Stimulated activated CD4-positive, alpha-beta T cell treated with anti-CD3 and anti-CD28 coated beads, Interleukin-1b, Interleukin-23, amount 100 ng/mL, for 4 hours (primary cell): ENCODE data around the gene AKR1C1.
"Not testable (repeated sequence)": the region's sequence is repeated elsewhere in the genome, so short reads cannot be mapped to it uniquely, and the experiment has no call there.

Source experiments
- DNase-seq, 2 donors: peaks; one replicate each; pipeline ENCODE4 v3.0.0-alpha.2; 2020; ENCODE audit warnings: low read depth in 2 of 2

AKR1C1 gene

DNA sequence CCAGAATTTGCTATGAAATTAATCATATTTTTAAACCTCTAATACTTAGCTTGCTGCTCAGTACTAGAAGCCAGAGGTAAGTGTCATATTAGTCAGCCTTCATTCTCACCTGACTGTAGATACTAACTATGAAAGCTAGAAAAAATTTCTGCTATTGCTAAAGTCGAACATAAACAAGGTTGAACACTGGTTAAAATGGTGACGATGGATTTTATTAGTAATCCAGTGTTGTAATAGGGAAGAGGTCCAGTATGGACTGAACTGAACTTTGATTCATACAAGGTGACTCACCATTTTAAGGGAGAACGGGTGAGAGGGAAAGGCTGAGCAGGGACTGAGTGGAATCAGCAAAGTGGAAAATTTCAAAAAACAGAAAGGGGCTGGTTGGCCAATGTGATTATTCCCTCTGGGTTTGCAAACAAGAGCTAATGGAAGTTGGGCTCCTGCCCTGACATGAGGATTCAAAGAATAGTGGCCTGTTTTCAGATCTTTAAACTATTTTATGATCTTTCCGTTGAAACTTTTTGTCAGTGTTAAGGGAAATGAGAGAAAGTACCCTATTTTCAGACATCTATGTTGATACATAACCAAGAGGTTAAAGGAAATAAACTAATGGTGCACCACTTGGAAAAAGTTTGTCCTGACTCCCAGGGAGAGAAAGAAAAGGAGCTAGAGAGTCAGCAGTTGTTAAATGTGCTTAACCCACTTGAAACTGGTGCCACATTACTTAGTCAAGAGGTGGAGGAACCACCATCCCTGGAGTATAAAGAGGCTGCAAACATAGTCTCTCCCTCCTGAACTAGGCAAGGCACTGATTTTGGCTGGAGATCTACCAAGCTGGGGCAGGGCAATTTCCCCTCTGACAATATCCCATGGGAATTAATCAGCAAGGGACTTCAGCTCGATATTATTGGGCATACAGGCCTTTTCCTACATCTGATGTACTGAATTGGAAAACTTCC is 15.3 kb upstream of the AKR1C1 start:
- no peak for DNase-seq

DNA sequence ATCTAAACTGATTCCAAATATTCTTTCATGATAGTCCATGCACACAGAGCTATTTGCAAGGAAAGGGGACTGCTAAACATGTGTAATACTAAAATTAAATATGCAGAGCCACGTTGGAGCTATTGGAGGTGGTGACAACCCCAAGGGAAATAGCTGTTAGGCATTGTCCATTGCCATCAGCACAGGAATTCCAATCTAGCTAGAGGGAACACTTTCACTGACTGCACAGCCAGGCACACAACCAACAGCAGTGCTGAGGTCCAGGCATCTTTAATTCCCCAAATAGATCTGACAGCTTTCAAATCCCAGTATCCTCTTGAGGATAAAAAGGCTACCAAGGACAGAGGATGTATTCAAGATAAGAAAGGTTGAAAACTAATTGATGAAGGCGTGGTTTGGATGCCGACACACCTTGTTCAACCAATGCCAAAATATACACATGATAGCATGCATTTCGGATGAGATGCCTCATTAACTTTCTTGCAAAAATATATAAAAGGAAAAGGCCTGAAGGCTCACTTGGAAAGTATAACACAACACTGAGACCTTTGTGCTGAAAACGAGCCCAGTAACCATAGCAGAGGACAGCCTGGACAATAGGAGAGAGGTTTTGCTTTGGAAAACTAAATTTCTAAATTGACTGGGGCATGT is 11.6 kb upstream of the AKR1C1 start:
- DNase-seq: not testable (repeated sequence)

DNA sequence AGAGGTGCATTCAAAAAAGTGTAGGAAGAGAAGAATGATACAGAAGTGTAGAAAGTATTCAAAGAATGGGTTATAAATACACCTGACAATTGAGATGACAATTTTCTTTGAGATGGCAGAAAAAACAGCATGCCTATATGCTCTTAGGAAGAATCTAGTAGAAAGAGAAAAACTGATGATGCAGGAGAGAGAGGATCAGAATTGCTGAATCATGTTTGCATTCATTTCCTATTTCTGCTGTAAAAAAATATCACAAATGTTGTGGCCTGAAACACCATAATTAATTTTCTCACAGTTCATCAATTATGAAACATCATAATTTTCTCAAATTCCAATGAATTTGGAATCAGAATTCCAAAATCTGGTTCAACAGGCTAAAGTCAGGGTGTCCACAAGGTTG is 9.8 kb upstream of the AKR1C1 start:
- no peak for DNase-seq

DNA sequence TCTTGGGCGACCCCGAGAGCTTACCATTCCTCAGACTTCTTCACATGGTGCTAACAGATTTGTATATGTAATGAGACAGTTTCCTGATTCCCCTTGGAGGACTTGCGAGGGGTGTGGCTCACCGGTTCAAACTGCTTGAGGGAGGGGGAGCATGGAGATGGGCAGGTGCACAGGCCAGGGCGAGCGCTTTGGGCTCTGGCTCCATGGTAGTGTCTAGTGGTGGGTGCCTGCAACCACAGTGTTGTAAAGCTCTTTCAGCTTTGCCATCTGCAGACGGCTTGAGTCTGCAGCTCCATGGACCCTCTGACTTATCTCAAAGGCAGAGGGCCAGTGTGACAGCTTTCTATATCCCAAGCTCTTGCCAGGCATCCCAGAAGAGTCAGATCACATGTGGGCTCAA is 7.1 kb upstream of the AKR1C1 start:
- DNase-seq: not testable (repeated sequence)

DNA sequence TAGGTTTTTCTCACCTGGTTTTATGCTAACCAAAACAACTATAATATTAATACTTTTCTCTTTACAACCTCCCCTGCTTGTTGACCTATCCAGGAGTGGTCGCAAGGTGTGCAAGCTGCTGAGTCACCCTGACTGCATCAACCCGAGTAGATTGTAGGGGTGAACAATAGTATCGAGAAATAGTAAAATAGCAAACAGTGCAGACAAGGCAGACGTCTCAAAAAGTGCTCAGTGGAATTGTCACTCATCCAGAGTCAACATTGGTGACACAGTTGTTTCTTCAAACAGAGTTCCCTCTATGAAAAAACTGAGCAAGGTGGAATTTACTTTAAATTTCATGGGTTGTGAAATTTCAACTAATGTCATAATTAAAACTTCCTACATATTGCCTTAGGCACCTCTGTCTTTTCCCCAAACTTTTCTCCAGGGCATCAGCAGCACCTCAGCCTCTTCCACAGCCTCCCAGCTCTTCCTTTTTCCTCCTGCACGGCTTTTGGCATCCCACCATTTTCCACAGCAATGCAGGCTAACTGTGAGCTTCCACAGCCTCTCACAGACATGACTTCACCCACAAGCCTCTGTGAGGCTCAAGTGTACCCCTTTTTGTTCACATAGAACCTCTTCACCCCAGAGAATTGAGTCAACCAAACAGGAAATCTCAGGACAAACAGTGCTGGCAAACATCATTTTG is 6.1 kb upstream of the AKR1C1 start:
- not testable (repeated sequence) for DNase-seq

DNA sequence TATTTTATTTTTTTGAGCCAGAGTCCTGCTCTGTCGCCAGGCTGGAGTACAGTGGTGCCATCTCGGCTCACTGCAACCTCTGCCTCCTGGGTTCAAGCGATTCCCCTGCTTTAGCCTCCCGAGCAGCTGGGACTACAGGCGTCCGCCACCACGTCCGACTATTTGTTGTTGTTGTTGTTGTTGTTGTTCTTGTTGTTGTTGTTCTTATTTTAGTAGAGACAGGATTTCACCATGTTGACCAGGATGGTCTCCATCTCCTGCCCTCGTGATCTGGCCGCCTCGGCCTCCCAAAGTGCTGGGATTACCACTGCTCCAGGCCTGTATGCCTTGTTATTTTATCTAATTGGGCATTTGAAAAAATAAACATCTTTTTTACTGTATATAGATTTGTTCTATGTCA is 1.7 kb upstream of the AKR1C1 start:
- DNase-seq: not testable (repeated sequence)

DNA sequence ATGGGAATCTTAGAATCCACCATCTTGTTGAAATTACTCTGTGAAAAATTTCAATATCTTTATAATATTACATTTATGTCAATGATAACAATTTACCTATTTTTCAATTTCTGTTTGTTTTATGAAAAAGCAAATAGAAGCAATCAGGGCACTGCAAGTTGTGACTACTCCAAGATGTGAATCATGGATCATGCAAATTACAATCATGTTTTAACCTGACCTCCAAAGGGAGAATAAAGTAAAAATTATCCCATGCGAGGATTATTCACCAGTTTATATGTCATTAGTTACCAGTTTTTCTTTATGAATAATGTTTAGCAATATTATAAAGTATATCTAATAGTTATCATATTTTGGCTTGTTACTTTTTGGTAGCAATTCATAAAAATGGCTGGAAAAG is 907 bp upstream of the AKR1C1 start:
- not testable (repeated sequence) for DNase-seq

DNA sequence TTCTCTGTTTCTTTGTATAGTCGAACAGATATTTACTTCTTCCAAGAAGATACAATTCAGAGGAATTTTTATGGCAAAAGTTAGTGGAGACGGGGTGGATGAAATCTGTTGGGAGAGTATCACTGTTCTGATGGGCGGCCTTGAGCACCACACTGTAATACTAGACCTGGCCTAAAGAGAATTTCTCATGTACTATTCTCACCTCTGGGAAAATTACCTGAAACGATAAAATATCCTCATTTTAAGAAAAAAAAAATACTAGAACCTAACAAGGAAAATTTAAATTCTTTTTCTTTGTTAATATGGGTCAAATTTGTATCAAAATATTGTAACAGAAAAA is 570 bp downstream of the AKR1C1 start:
- not testable (repeated sequence) for DNase-seq

DNA sequence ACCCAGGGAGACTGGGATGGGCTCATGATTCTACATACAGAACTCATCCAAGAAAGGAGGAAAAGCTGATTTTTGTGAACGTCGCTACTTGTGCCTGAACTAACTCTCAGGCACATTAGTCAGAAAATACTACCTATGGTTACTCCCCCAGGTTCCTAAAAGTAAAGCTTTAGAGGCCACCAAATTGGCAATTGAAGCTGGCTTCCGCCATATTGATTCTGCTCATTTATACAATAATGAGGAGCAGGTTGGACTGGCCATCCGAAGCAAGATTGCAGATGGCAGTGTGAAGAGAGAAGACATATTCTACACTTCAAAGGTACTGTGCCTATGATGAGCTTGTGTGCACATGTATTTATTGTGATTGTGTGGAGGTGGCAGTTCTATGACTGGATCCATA is 2.5 kb downstream of the AKR1C1 start:
- DNase-seq: not testable (repeated sequence)

DNA sequence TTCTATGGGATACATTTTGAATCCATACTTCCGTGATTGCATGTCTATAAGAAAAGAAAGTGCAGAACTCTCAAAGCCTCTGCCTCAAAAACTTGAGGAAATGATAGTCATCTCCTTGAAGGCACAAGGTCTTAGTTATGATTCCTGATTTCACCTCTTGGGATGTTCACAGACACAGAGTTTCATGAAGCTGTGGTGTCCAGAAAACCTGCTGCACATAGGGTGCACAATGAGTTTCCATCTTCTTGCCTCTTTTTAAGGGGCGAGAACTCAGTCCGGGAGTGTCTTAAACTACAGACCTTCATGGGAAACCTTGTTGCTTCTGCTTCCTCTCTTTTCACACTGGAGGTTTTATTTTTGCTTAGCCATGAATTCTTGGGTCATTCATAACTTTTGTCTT is 4.0 kb downstream of the AKR1C1 start:
- DNase-seq: not testable (repeated sequence)

DNA sequence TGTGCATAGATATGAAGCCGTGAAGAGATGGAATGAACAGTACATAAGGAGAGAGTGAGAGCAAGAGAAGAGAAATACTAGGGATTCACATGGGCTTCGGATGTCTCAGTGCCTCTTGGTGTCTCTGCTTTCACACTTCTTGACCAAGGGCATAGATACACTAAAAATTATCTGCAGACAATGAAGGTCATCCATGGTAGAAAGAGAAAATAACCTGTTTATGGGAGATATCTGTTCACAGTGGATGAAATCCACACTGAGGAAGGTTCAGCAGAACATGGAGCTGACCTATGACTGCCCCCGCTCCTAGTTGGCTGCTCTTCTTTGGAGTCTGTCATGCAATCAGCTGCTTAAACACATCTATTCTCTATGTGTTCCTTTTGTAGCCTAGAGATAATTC is 6.1 kb downstream of the AKR1C1 start:
- not testable (repeated sequence) for DNase-seq

DNA sequence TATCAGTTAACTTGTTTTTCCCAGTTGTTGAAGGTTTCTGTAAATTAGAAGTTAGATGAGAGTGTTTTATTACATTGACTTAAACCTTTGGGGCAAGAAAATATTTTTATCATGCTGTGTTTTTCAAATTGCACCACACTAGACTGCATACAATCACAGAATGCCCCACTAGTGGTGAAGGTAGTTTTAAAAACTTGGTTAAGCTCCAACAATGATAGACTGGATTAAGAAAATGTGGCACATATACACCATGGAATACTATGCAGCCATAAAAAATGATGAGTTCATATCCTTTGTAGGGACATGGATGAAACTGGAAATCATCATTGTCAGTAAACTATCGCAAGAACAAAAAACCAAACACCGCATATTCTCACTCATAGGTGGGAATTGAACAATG is 7.1 kb downstream of the AKR1C1 start:
- DNase-seq: not testable (repeated sequence)

DNA sequence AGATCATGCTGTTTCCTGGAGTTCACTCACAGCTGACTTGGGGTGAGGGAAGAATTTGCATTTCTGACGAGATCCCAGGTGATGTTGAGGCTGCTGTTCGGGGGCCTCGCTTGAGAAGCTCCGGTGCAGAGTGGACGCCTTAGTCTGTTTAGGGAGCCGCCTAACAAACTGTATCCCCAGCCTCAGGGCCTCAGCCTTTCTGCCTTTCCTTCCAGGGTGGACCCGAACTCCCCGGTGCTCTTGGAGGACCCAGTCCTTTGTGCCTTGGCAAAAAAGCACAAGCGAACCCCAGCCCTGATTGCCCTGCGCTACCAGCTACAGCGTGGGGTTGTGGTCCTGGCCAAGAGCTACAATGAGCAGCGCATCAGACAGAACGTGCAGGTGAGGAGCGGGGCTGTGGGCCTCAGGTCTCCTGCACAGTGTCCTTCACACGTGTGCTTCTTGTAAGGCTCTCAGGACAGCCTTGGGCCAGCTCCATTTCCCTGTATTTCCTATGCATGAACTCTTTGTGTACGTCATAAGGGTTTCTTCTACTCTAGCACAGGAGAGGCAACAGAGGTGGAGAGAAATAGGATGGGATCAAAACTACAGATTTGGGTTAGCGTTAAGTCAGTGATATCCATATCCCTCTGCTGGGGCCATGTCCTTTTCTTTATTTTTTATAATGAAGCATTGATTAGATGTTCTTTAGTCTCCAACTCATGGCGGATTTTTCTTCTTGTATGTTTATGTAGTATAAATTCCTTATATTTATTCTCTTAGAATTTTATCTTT is 9.3 kb downstream of the AKR1C1 start:
- DNase-seq: not testable (repeated sequence)

DNA sequence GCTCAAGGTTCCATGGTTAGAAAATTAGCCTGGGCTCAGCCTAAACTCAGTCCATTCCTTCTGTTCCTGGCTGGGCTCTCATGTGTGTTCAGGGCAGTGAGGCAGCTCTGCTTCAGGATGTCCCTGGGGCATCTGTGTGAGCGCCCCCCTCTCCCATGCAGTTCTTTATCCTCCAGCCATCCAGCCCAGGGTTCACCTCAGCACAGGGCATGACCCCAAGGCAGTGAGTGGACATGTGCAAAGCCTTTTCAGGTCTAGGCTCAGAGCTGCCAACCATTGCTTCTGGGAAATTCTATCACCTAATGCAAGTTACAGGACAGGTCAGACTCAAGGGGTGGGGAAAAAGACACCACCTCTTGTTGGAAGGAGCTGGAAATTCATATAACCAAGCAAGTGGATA is 10.1 kb downstream of the AKR1C1 start:
- DNase-seq: not testable (repeated sequence)

DNA sequence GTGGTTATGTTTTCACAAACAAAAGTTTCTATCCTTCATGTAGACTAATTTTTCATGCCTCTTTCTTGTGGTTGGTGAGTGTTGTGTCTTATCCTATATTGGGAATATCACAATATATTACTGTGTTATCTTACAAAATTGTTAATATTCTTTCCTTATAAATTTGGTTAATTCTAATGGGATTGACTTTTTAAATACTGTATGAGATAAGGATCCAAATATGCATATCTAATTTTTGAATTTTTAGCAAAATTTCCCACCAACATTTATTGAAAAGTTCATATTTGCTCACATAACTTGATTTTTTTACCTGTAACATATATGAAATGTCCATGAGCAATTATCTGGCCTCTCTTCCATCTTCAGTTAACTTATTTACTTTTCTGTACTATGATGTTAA is 11.2 kb downstream of the AKR1C1 start:
- DNase-seq: not testable (repeated sequence)

DNA sequence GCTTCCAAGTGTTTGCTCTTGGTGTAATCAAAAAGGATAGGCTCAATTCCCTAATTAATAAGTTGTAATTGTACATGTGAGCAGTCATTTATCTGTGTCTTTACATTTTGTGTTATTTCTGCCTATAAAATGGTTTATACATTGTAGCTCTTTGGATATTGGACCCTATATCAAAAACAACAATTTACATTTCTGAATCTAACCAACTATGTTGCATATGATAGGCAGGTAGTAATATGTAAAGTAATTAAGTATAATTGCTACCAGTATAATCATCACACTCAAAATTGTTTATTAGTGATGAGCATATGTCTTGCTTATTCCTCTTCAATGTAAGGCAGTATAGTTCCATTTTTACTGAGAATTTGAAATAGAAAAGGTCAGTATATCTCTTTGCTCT is 13.8 kb downstream of the AKR1C1 start:
- DNase-seq: no peak

DNA sequence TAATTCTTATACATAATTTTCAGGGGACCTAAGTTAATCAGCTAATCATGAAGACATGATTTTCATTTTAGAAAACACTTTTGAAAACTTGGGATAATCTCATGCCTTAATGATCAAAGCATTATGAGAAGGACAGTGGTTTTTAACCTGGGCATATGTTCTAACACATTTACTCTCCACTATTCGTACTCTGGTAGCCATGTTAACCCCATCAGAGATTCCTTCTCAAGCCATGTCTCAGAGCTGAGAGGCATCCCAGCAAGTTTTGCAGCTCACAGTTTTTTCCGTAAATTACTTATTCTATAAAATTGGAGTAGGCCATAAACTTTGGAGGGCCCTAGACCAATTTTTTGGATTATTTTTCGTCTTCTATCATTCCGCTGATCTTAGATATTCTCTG is 15.7 kb downstream of the AKR1C1 start:
- no peak for DNase-seq

DNA sequence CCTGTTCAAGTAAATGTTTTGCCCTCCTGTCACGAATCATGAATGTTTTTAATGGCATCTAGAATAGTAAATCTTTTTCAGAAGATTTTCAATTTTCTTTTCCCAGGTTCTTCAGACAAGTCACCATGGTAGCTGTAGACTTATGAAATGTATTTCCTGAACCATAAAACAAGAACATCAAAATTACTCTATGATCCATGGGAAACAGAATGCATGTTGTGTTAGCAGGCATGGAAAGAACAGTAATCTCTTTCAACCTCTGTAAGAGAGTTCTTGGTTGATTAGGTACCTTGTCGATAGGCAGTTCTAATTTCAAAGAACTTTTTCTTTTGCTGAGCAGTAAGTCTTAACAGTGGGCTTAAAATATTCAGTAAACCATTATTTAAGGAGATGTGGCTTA is 17.6 kb downstream of the AKR1C1 start:
- DNase-seq: no peak

DNA sequence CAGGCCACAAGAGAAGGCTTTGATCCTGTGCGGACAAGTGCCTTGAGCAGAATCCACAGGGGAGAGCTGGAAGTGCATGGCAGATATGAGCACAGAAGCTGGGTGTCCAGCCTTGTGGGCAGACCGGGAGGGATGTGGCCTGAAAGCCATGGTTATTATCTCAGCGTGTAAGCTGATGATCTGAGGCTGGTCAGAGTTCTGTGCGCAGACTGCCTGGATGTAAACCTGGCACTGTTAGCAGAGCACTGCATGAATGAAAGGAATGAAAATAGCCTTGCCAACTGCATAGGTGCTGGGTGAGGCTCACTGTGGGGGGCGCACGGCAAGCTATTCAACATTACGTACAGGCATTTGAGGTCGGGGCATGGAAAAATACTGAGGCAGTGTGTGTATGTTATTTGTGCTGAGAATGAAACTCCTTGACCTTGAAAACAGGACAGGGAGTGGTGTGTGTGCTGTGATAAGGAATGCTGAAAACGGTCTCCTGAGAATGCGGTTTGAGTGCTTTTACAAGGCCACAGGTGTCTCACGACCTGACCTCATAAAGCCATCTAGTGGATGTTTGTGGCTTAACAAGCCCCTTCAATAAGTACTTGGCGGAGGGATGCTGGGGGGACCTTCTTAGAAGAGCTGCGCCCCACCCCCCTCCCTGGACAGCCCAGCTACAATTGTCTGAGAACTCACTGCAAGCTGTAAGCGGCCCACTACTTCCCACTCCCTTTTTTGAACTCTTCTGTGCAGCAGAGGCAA is 18.7 kb downstream of the AKR1C1 start:
- DNase-seq: no peak

DNA sequence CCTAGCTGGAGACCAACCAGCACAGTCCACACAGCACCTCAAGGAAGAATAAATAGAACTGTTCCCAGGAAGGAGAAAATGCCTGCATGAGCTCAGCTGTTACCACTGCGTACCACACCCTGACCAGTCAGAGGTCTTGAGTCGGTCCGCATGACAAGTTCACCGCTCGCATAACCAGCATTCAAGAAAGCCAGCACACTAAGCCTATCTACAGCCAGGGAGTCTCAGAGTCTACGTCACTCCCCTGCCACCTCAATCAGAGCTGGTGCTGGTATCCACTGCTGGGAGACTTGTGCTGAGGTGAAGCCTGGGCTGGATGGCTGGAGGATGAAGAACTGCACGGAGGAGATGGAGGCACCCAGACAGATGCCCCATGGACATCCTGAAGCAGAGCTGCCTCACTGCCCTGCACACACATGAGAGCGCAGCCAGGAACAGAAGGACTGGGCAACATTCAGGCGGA is 19.6 kb downstream of the AKR1C1 start:
- no peak for DNase-seq
